Subcutaneous adipose tissue (tissue), 4 donors: Measurements from ENCODE around the gene CFAP74. TPM values are rescaled to one million over a fixed set of nuclear protein-coding genes. Genes with fewer than 3 reads are reported as not detected.

Source experiments
- CTCF ChIP-seq: fragments of 450-650 bp; IDR thresholded peaks from one replicate; pipeline ENCODE4 v1.5.1; 2016; ENCODE audit warnings: low read depth, mild to moderate bottlenecking, control low read depth, antibody characterized with exemption, moderate library complexity
- total RNA-seq, 4 donors: library from RNA; depleted of rRNA; stranded (reverse); fragments of >200 nt; gene quantifications; one replicate each; pipeline ENCODE4 v1.1.0, GENCODE V29; 2016

Gene CFAP74
- total RNA-seq, 4 donors from 2014 or later = 0.16 TPM; not detected in 3

- TF ChIP-seq CTCF = no peak
These were observed 46.7 kb downstream of the CFAP74 start for GRCh38 chr1:1956586-1957532.

- no peak for TF ChIP-seq CTCF
These were observed 47.5 kb downstream of the CFAP74 start for GRCh38 chr1:1956101-1956500.

DNA sequence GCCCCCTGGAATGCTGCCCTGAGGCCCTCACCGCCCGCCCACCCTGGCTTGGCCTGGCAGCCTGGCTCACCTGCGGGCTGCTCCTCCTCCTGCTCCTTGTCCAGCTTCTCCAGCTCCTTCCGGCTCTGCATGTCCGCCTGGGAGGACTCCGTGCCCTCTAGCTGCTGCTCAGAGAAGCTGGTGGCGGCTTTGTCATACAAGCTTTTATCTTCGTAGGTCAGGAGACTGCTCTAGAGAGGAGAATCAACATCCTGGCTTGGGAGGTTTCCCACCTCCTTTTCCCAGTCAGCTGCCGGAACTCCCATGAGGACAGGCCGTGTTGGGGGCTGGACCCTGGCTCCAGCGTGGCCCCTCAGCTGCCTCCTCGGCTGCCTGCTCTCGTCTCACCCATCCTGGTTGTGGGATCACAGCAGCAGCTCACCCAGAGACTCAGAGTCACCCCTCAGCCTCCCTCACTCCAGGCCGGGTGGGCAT is 47.9 kb downstream of the CFAP74 start:
- no peak for TF ChIP-seq CTCF

DNA sequence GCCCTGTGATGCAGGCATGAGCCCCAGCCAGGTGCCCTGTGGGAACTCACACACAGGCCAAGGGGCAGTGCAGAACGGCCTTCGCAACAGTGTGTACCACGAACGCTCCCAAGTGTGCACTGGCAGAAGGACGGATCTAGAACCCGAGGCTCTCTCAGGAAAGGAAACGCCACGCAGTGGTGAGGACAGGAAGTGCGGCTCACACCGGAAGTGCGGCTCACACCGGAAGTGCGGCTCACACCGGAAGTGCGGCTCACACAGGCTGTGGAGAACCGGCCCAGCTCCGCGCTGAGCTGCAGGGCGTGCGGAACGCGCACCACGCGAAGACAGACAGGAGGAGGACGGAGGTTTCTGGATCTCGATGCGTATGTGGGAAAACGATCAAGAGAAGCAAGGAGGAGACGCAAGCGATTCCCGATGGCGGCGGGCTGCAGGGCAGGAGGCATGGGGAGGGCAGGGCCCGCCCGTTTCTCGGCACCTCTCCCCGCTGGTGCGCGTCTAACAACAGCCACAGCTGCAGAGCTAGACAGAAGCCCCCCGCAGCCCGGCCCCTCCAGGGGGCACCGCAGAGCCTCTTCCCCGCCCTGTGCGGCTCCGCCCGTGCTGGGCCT is 48.6 kb downstream of the CFAP74 start:
- TF ChIP-seq CTCF = no peak

DNA sequence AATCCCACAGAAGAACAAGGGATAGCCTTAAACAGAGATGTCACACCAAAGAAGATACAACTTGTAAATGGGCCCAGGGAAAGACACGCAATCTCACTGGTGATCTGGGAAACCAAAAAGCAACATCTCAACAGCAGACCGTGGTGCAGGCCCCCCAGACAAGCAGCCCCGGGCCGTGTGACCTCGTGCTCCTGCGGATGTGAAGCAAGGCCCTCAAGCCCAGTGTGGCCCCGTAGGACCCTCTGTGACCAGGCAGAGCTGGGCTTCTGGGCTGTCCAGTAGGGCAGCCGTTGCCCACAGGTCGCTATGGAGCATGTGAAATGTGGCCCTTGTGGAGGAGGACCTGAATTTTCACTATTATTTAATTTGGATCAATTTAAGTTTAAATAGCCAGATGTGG is 49.6 kb downstream of the CFAP74 start:
- no peak for TF ChIP-seq CTCF

- TF ChIP-seq CTCF = no peak
These were observed 52.6 kb downstream of the CFAP74 start for GRCh38 chr1:1950940-1951339.

GRCh38 chr1:1948783-1949182 is 54.8 kb downstream of the CFAP74 start:
- TF ChIP-seq CTCF = no peak
